Small intestine (tissue), 7 donors: ENCODE results near the gene PPFIA2. TPM values are rescaled to one million over a fixed set of nuclear protein-coding genes. Genes with fewer than 3 reads are reported as not detected.
A peak's percentile ranks its signal among the peaks of the same experiment; 100 is the strongest.

Experiments used
- DNase-seq, 2 donors: peaks; one replicate each; pipeline versions ENCODE4 v3.0.0 to v3.0.0-alpha.2; 2013
- FAIRE-seq: peaks from 2 replicates; lab custom pipeline; 2012; peaks lifted over from hg19 to GRCh38; lab: Jason Lieb, UNC
- H3K27ac ChIP-seq, 3 donors: one replicate each; pipeline ENCODE4 v1.5.1; 2013; ENCODE audit warnings: low read length in 2 of 3, mild to moderate bottlenecking in 2 of 3, control low read depth in 1 of 3, inconsistent platforms in 1 of 3, low read depth in 1 of 3, moderate library complexity in 1 of 3
- H3K27me3 ChIP-seq, 3 donors: one replicate each; pipeline ENCODE4 v1.6.1; 2013; ENCODE audit warnings: low read length in 3 of 3, inconsistent platforms in 1 of 3; ENCODE audit not compliant: control insufficient read depth in 3 of 3, insufficient read depth in 3 of 3
- H3K36me3 ChIP-seq, 3 donors: one replicate each; pipeline ENCODE4 v1.6.1; 2013; ENCODE audit warnings: low read length in 3 of 3, inconsistent platforms in 1 of 3, low read depth in 1 of 3, mild to moderate bottlenecking in 1 of 3, moderate library complexity in 1 of 3; ENCODE audit not compliant: control insufficient read depth in 3 of 3, insufficient read depth in 2 of 3
- H3K4me1 ChIP-seq, 3 donors: one replicate each; pipeline ENCODE4 v1.6.1; 2013; ENCODE audit warnings: low read length in 2 of 3, inconsistent platforms in 1 of 3, low read depth in 1 of 3, mild to moderate bottlenecking in 1 of 3, moderate library complexity in 1 of 3; ENCODE audit not compliant: control insufficient read depth in 3 of 3, insufficient read depth in 2 of 3
- H3K4me3 ChIP-seq, 3 donors: one replicate each; pipeline ENCODE4 v1.5.1; 2013; ENCODE audit warnings: low read length in 3 of 3, control low read depth in 1 of 3, inconsistent platforms in 1 of 3, low read depth in 1 of 3, mild to moderate bottlenecking in 1 of 3, moderate library complexity in 1 of 3
- H3K9me3 ChIP-seq, 2 donors: one replicate each; pipeline ENCODE4 v1.6.1; 2013; ENCODE audit warnings: low read depth in 1 of 2, low read length in 1 of 2; ENCODE audit not compliant: control insufficient read depth in 2 of 2, insufficient read depth in 1 of 2
- WGBS, 3 donors: extraction: QIAGEN DNeasy Blood & Tissue Kit; methylation state at CpG; one replicate each; pipeline ENCODE4 v1.1.7; 2013; 5-methylcytosine and 5-hydroxymethylcytosine counted together
- polyA plus RNA-seq, 4 donors: library from polyadenylated mRNA; stranded (reverse) in 3 of 4; unstranded in 1 of 4; fragments of 200-250 nt in 3 of 4; fragments of 120-200 nt in 1 of 4; gene quantifications; one replicate each; pipeline versions ENCODE4 v1.2.1 to v1.2.3, GENCODE V29; 2013
- donor health status: healthy with polysubstance abuse.
- donor health status: control.
- donor health status: control.
- donor health status: Bipolar disorder and iron deficiency.
- donor health status: healthy.

PPFIA2 gene
- polyA plus RNA-seq, 4 donors, result 0.55 to 2.6 TPM; not detected in 2

GRCh38 chr12:81274637-81275529 is 484.3 kb downstream of the PPFIA2 start:
- no peaks in the 10 kb centered on the region for H3K9me3 ChIP-seq
- WGBS, 3 donors, result 73 to 81% (median 76%) methylated on average over 8 of the region's 8 CpGs
- no peaks in the 10 kb centered on the region for H3K36me3 ChIP-seq
- peak in 1 of 2 donors; percentile 2 for DNase-seq
- no peak overlapping the region for H3K27ac ChIP-seq
- no peaks in the 10 kb centered on the region for H3K4me1 ChIP-seq
- H3K4me3 ChIP-seq, result no peak overlapping the region
- no peaks in the 10 kb centered on the region for H3K27me3 ChIP-seq
- FAIRE-seq, result no peak

DNA sequence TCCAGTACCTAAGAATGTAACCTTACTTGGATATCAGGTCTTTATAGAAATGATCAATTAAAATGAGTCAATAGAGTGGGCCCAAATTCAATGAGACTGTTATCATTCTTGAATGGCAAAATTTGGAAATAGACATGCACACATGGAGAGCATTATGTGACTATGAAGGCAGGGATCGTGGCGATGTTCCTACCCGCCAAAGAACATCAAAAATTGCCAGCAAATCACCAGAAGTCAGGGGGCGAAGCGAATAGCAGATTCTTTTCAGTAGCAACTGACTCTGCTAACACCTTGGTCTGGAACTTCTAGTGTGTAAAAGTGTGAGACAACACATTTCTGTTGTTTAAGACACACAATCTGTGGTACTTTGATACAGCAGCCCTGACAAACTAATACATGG is 488.8 kb downstream of the PPFIA2 start:
- Histone ChIP-seq H3K4me3 (no peak overlapping the region), H3K9me3 (no peaks in the 10 kb centered on the region), H3K27me3 (no peaks in the 10 kb centered on the region), H3K27ac (no peak overlapping the region), H3K4me1 (no peaks in the 10 kb centered on the region), H3K36me3 (no peaks in the 10 kb centered on the region)
- WGBS, 3 donors, result 93 to 95% (median 94%) methylated on average over 5 of the region's 5 CpGs
- DNase-seq (no peak), FAIRE-seq (no peak)

DNA sequence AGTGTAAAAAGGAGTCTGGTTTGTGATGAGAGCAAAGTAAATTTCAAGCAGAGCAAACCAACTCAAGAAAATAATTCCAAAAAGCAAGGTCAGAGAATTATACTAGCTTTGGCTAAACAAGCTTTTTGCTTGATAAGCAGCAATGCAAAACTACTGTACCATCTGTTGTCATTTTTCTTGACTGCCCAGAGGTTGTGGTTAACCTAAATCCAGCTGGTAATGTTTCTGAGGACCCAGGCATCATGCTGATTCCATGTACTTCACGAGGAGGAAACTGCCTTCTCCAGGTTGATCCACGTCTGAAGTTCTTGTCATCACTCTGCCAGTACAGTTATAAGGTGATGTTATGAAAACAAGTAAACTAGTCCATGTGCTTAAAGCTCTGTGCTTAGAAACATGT is 496.1 kb downstream of the PPFIA2 start:
- Histone ChIP-seq H3K36me3 (no peaks in the 10 kb centered on the region), H3K27ac (no peak overlapping the region), H3K9me3 (no peaks in the 10 kb centered on the region), H3K4me1 (no peaks in the 10 kb centered on the region), H3K4me3 (no peak overlapping the region), H3K27me3 (no peaks in the 10 kb centered on the region)
- FAIRE-seq (no peak), DNase-seq (no peak)
- 57 to 74% (median 58%) methylated on average over 2 of the region's 2 CpGs for WGBS, 3 donors

GRCh38 chr12:81261508-81262207 is 497.5 kb downstream of the PPFIA2 start:
- Histone ChIP-seq H3K9me3 (no peaks in the 10 kb centered on the region), H3K36me3 (no peaks in the 10 kb centered on the region), H3K27ac (no peak overlapping the region), H3K27me3 (no peaks in the 10 kb centered on the region), H3K4me3 (no peak overlapping the region), H3K4me1 (no peaks in the 10 kb centered on the region)
- FAIRE-seq, result no peak
- WGBS, 3 donors, result 79 to 87% (median 83%) methylated on average over 4 of the region's 4 CpGs
- no peak for DNase-seq

- Histone ChIP-seq H3K4me1 (no peaks in the 10 kb centered on the region), H3K9me3 (no peaks in the 10 kb centered on the region), H3K4me3 (no peak overlapping the region), H3K36me3 (no peaks in the 10 kb centered on the region), H3K27ac (no peak overlapping the region), H3K27me3 (no peaks in the 10 kb centered on the region)
- FAIRE-seq (no peak), DNase-seq (no peak)
- 77 to 88% (median 79%) methylated on average over 4 of the region's 4 CpGs for WGBS, 3 donors
These were observed 499.8 kb downstream of the PPFIA2 start for GRCh38 chr12:81259360-81259759.

DNA sequence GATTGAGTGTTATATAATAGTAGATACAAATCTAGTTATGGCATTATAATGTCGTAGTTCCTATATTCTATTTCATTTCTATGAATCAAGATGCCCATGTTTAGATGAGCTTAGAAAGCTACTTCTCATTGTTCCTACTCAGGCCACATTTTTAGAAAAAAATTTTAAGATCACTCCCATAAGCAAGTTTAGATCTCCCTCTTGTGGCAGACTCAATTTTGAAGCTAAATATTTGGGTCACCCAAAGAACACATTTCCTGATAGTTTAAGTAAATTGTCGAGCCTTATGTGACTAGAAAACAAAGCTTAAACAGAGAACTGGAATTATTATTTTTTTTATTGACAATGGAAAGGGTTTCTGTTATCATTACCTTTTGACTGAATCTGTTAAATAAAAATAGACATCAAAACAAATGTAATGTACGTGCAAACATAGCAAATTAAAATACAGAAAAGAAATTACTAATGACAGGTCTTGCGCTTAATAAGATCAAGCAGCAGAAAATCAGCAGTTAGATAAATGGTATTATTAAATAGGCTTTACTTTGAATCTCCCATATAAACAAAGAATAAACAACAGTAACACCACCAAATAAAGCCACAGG is 501.1 kb downstream of the PPFIA2 start:
- H3K9me3 ChIP-seq, result no peaks in the 10 kb centered on the region
- H3K27ac ChIP-seq, result no peak overlapping the region
- no peaks in the 10 kb centered on the region for H3K27me3 ChIP-seq
- DNase-seq (peak; percentile 0 to 39), FAIRE-seq (peak; percentile 41)
- no peak overlapping the region for H3K4me3 ChIP-seq
- WGBS, 3 donors, result 54 to 55% (median 54%) methylated on average over 4 of the region's 4 CpGs
- H3K4me1 ChIP-seq, result no peaks in the 10 kb centered on the region
- H3K36me3 ChIP-seq, result no peaks in the 10 kb centered on the region

- H3K4me3 ChIP-seq, result no peak overlapping the region
- no peaks in the 10 kb centered on the region for H3K4me1 ChIP-seq
- no peaks in the 10 kb centered on the region for H3K9me3 ChIP-seq
- H3K27ac ChIP-seq, result no peak overlapping the region
- no peak for DNase-seq
- H3K27me3 ChIP-seq, result no peaks in the 10 kb centered on the region
- 80 to 90% (median 82%) methylated on average over 2 of the region's 2 CpGs for WGBS, 3 donors
- no peaks in the 10 kb centered on the region for H3K36me3 ChIP-seq
- FAIRE-seq, result no peak
These were observed 503.2 kb downstream of the PPFIA2 start for GRCh38 chr12:81255947-81256346.

DNA sequence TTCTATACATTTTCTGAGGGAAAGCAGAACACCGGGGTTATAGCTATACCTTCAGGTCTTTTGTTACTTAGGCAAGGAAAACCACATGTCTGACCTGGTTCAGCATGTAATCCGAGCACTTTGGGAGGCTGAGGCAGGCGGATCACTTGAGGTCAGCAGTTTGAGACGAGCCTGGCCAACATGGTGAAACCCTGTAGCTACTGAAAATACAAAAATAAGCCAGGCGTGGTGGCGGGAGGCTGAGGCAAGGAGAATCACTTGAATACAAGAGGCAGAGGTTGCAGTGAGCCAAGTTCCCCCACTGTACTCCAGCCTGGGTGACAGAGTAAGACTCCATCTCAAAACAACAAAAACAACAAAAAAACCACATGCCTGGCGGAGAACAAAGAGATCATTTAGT is 503.7 kb downstream of the PPFIA2 start:
- FAIRE-seq (no peak), DNase-seq (no peak)
- Histone ChIP-seq H3K4me3 (no peak overlapping the region), H3K27ac (no peak overlapping the region), H3K4me1 (no peaks in the 10 kb centered on the region), H3K27me3 (no peaks in the 10 kb centered on the region), H3K36me3 (no peaks in the 10 kb centered on the region), H3K9me3 (no peaks in the 10 kb centered on the region)
- WGBS, 3 donors, result 81 to 89% (median 83%) methylated on average over 7 of the region's 7 CpGs
